Measurements from ENCODE around the gene GAK.
A peak's percentile ranks its signal among the peaks of the same experiment; 100 is the strongest.

The GAK gene

DNA sequence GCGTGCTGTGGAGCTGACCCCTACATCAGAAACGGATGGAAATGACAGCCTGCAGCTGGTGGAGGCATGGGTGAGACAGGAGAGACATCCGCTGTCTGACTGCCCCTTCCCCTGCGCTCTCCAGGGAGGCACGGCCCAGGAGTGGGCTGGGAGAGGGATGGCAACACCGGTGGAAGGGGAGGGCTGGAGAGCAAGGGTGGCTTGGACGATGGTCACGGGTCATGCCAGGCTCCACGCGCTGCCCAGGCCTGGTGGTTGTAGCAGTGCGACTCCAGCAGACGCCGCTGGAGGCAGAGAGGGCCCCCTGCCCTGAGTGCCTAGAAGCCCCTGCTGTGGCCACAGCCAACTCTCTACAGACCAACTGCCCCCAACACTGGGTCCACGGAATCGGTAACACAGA, 47.9 kb downstream of the GAK start:
- TF ChIP-seq, protein P1, sequence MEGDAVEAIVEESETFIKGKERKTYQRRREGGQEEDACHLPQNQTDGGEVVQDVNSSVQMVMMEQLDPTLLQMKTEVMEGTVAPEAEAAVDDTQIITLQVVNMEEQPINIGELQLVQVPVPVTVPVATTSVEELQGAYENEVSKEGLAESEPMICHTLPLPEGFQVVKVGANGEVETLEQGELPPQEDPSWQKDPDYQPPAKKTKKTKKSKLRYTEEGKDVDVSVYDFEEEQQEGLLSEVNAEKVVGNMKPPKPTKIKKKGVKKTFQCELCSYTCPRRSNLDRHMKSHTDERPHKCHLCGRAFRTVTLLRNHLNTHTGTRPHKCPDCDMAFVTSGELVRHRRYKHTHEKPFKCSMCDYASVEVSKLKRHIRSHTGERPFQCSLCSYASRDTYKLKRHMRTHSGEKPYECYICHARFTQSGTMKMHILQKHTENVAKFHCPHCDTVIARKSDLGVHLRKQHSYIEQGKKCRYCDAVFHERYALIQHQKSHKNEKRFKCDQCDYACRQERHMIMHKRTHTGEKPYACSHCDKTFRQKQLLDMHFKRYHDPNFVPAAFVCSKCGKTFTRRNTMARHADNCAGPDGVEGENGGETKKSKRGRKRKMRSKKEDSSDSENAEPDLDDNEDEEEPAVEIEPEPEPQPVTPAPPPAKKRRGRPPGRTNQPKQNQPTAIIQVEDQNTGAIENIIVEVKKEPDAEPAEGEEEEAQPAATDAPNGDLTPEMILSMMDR (conservative IDR thresholded peaks at IDR 0.05; ENCODE audit: low read depth, low read length), result no peak
- DNase-seq (ENCODE audit: low read depth), result no peak
- H3K4me3 ChIP-seq (ENCODE audit: low read depth, low read length), result no peak overlapping the region

- no peak for DNase-seq (ENCODE audit: low read depth)
- H3K4me3 ChIP-seq (ENCODE audit: low read depth, low read length), result no peak overlapping the region
- TF ChIP-seq, protein P1 (conservative IDR thresholded peaks at IDR 0.05; ENCODE audit: low read depth, low read length), result no peak
These were observed 48.6 kb downstream of the GAK start for GRCh38 chr4:883377-884095.

- no peak for DNase-seq (ENCODE audit: low read depth)
- TF ChIP-seq, protein P1 (conservative IDR thresholded peaks at IDR 0.05; ENCODE audit: low read depth, low read length), result no peak
- no peak overlapping the region for H3K4me3 ChIP-seq (ENCODE audit: low read depth, low read length)
These were observed 49.5 kb downstream of the GAK start for GRCh38 chr4:882646-883045.

- TF ChIP-seq, protein P1 (conservative IDR thresholded peaks at IDR 0.05; ENCODE audit: low read depth, low read length), result no peak
- H3K4me3 ChIP-seq (ENCODE audit: low read depth, low read length), result no peak overlapping the region
- no peak for DNase-seq (ENCODE audit: low read depth)
These were observed 50.4 kb downstream of the GAK start for GRCh38 chr4:881709-882108.

- TF ChIP-seq, protein P1 (conservative IDR thresholded peaks at IDR 0.05; ENCODE audit: low read depth, low read length), result no peak
- no peak for DNase-seq (ENCODE audit: low read depth)
- no peak overlapping the region for H3K4me3 ChIP-seq (ENCODE audit: low read depth, low read length)
These were observed 51.3 kb downstream of the GAK start for GRCh38 chr4:880684-881405.

- H3K4me3 ChIP-seq (ENCODE audit: low read depth, low read length), result no peak overlapping the region
- TF ChIP-seq, protein P1 (conservative IDR thresholded peaks at IDR 0.05; ENCODE audit: low read depth, low read length), result no peak
- DNase-seq (ENCODE audit: low read depth), result peak; percentile 18
These were observed 52.4 kb downstream of the GAK start for GRCh38 chr4:879729-880077.

Measured in choroid plexus epithelial cell (primary cell).